Stimulated activated CD8-positive, alpha-beta memory T cell treated with anti-CD3 and anti-CD28 coated beads, Interleukin-4, amount 100 ng/mL, for 24 hours (primary cell): ENCODE data around the gene HSPA1B.
"Not testable (repeated sequence)": the region's sequence is repeated elsewhere in the genome, so short reads cannot be mapped to it uniquely, and the experiment has no call there.

Source experiments
- DNase-seq: peaks from one replicate; pipeline ENCODE4 v3.0.0-alpha.2; 2020; ENCODE audit warnings: low read depth

Gene HSPA1B

DNA sequence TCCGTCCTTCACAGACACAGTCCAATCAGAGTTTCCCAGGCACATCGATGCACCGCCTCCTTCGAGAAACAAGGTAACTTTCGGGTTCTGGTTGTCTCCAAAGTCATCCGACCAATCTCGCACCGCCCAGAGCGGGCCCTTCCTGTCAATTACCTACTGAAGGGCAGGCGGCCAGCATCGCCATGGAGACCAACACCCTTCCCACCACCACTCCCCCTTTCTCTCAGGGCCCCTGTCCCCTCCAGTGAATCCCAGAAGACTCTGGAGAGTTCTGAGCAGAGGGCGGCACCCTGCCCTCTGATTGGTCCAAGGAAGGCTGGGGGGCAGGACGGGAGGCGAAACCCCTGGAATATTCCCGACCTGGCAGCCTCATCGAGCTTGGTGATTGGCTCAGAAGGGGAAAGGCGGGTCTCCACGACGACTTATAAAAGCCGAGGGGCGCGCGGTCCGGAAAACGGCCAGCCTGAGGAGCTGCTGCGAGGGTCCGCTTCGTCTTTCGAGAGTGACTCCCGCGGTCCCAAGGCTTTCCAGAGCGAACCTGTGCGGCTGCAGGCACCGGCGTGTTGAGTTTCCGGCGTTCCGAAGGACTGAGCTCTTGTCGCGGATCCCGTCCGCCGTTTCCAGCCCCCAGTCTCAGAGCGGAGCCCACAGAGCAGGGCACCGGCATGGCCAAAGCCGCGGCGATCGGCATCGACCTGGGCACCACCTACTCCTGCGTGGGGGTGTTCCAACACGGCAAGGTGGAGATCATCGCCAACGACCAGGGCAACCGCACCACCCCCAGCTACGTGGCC is at the start of gene HSPA1B:
Gene HSPA1B, plus strand, starts transcription at position 453 of the 794 bp plus-strand sequence. Its CDS starts 213 bp downstream, at position 666.
- peak; percentile 87 for DNase-seq

DNA sequence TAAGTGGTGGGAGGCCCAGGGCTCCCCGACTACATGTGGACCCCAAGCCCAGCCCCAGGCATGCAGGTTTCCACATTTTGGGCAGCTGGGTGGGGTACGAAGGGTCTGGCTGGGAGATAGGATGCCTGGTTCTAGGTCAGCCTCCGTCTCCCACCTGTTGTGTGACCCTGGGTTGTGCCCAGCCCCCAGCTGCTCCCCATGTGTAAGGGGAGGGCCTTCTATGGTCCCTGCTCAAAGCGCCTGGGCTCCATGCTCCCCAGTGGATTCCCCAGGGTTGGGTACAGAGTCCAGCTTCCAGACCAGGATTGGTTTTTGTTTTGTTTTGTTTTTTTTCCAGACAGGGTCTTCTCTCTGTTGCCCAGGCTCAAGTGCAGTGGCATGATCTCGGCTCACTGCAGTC is 49.3 kb upstream of the HSPA1B start:
- no peak for DNase-seq

DNA sequence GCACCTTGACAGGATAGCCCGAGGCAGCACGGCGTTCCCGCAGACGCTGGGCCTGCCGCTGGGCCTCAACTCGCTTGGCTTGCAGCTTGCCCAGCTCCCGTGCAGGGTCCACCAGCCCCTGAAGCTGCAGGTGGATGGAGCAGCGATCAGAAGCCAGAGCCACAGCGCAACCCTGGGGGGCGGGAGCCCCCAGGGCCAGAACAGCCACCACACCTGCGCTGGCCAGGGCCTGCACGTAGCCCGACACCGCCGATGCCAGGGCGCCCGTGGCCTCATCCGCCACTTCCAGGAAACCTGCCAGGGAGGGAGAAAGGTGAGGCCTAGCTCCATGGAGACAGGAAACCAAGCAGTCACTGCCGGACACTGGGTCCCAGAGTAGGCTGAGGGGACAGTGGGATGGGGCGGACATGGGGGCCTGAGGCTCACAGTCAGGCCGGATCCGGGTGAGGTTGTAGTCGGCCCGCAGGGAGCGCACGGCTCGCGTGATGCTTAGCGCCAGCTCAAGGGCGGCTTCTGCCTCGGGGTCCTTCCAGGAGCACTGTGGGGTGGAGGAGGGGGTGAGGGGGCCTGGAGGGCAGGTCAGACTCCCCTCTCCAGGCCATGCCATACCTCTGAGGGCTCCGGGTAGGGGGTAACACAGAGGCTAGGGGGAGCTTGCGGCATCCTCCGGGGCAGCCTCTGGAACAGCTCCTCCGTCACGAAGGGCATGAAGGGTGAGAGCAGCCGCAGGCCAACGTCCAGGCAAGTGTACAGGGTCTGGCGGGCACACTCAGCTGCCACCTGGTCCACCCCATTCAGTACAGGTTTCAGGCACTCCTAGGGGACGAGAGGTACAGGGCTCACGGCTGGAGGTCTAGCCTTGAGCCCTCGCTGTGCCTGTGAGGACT is 48.3 kb upstream of the HSPA1B start:
- no peak for DNase-seq

DNA sequence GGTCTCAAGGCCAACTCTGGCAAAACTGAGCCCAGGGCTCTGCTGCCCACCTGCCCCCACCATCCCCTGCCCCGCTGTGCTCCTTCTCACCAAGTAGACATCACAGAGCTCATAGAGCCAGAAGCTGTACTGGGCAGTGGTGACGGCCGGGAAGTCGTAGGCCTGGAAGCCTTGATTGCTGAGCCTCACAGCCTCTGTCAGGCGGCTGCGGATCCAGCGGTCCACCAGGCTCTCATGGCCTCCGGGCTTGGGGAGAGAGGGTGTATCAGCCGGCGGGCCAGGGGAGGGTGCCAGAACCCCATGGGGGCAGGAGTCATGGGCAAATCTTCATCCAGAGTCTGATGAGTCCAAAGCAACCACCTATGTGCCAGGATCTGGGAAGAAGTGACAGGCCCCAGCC is 47.6 kb upstream of the HSPA1B start:
- no peak for DNase-seq

DNA sequence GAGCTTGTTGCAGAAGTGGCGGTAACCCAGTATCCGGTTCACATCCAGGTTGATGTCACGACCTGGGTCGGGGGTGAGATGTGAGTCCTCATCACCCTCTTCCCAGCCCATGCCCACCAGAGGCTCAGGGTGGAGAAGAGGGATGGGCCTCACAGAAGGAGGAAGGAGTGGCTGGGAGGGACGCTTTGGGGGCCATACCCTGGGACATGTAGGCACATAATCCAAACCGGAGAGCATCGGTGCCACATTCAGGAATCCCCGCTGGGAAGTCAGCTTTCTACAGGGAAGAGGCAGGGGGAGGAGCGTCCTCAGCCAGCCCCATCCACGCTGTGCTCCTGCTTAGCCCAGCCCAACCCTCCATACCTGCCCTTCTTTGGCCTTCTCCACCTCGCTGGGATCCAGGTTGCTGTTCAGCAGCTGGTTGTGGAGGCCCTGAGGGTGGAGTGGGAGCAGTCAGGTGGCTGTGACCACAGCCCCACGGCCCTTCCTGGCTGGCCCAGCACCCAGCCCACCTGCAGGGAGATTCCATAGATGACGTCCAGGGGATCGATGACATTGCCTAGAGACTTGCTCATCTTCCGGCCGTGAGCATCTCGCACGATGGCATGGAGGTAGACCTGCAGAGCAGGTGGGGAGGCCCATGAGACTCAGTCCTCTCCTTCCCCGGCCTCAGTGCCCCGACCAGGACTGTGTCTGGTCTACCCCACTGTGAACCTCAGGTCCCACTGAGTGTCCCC is 46.9 kb upstream of the HSPA1B start:
- no peak for DNase-seq

DNA sequence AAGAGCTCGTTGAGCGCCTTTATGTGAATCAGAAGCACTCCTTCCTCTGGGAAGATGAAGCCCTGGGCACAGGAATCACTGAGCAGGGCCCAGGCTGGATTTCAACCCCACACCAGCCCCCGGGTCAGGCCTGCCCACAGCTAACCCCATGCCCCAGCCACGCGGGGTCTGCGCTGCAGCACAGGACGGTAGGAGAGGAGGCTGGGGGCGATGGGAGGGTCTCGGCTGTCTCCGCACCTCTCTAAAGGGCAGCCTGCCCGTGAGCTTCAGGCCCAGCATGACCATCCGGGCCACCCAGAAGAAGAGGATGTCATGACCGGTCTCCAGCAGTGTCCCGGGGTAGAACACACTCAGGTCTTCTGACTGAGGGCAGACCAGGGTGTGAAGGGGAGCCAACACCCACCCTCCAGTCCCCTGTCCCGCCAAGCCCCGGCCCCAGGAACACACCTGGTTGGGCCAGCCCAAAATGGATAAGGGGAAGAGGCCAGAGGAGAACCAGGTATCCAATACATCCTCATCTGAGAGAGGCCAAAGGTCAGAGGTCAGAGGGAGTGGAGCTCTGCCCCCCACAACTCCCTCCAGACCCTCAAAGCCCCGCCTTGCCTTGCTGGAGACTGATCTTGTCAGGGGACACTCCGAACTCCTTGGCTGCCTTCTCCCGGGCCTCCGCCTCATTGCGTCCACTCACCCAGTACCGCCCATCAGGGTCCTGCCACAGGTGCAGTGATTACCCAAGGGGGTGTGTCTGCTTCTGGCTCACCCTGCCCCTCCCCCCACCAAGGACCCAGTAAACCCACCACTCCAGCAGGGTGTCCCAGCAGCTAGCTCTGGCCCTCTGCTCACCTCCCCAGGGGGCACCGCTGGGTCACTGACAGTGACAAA is 46.1 kb upstream of the HSPA1B start:
- no peak for DNase-seq

DNA sequence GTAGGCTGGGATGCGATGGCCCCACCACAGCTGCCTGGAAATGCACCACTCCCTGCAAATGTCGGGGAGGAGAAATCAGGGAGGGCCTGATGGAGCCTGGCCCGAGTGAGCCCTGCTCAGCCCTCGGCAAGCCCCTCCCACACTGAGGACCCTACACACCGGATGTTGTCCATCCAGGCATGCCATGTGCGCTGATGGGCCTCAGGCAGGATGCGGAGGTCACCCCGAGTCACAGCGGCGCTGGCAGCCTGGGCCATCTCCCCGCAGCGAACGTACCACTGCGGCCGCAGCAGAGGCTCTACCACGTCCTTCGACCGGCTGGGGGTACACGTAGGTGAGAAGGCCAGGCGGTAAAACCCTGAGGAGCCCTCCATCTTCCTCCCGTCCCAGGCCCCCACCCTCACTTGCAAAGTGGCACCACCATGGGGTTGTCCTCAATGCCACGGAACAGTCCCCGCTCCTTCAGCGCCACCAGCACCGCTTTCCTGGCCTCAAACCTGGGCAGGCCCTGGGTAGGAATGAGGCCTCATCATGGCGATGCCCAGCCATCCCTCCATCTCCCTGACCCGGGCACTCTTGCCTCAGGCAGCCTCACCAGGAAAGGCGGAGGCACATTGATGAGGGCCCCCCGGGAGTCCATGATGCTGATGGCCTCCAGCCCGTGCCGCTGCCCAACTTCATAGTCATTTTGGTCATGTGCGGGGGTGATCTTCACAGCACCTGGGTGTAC is 45.2 kb upstream of the HSPA1B start:
- DNase-seq: no peak

DNA sequence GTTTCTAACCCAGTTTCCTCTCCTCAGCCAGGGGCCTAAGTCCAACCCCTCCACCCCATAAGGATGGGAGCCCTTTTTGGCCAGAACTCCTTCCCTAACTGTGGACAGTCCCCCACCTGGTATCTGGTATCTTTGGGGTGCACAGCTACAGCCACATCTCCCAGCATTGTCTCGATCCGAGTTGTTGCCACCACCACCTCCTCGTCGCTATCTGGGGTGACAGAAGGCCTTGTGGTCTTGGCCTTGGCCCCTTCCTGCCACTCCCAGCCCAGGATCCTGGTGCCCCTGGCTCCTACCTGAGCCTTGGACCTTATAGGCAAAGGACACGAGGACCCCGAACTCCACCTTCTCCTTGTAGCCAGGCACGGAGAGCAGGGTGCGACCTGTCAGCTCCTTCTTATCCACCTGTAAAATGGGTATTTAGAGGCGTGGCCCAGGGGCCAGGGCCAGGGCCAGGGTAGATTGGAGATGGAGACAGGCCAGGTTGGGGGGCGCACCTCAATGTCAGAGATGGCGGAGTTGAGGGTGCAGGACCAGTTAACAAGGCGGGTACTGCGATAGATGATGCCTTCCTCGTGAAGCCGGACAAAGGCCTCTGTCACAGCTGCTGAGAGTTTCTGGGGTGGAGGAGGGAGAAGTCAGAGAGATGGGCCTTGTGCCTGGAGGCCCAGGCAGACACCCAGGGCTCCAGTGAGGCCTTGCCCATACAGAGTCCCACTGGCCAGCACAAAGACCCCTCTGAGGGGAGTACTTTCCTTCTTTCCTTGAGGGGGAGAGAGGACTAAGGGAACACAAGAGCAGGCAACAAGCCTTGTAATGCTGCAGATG is 43.2 kb upstream of the HSPA1B start:
- DNase-seq: no peak

DNA sequence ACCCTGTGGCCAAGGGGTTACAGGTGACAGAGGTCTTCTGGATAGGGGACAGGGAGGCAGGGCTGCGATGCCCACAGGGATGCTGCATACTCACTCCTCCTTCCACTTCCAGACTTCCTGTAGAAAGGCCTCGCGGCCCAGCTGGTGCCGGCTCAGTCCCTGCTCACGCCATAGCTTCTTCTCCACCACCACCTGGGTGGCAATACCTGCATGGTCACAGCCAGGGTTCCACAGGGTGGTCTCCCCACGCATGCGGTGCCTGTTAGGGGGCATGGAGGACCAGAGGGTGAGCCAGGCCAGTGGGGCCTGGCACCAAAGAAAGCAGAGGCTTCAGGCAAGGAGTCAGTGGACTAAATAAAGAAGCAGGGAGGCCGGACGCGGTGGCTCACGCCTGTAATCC is 42.1 kb upstream of the HSPA1B start:
- no peak for DNase-seq

DNA sequence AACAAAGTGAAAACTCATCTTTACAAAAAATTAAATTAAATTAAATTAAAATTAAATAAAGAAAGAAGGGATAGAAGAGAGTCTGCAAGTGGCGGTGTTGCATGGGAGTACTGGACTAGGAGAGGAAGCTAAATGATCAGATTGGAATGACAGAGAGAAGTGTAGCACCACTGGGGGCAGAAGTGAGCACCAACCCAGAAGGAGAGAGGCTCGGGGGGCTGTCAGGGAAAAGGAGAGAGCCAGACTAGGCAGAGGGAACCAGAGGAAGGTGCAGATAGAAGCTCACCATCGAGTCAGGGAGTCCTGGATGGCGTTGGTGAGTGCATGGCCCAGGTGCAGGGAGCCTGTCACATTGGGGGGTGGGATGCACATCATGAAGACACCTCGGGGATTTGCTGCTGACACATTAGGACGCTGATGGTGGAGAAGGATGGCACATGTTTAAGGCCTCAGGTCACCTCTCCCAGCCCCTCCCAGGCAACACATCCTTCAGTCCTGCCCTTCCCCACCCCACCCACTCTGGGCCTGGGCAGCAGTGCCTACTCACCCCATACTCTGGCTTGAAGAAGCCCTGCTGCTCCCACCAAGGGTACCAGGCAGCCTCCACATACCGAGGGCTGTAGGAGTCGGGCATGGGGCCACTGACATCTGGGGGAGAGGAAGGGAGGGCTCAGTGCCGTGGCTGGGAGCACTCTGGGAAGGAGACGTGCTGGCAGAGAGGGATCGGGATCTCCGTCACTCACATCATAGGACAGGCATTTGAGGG is 36.0 kb upstream of the HSPA1B start:
- no peak for DNase-seq

DNA sequence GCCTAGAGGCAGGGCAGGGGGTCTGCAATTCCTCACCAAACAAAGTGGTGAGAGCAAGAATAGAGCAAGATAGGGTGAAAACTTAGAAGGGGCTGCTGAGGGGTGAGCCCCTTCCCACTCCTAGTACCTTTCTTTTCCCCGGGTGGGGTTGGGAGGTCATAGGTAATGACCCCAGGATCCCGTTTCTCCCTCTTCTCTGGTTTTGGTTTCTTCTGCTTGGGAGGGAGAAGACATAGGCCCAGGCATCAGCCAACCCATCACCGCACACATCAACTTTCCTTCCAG is 35.5 kb upstream of the HSPA1B start:
- no peak for DNase-seq

DNA sequence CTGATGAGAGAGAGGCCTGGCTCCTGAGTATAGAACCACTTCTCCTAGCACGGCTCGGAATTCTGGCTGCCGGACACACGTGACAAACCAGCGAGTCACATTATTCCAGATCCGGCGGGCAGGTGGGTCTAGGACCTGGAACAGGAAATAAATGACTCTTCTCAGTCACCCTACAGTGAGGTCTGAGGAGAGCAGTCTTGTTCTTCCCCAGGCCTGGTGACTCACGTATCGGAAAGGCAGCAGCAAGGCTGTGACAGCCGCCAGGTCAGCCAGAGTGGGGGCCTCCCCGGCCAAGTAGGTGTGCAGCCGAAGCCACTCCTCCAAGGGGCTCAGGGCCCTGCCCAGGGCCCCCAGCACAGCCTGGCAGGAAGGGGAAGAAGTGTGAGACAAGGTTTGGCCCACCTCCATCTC is 34.8 kb upstream of the HSPA1B start:
- no peak for DNase-seq

DNA sequence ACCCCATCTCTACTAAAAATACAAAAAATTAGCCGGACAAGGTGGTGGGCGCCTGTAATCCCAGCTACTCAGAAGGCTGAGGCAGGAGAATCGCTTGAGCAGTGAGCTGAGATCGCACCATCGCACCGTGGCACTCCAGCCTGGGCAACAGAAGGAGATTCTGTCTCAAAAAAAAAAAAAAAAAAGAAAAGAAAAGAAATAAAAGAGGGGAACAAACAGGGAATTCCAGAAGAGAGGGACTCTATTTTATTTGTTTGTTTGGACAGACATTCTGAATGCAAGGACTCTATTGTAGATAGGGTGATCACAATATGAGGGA is 33.7 kb upstream of the HSPA1B start:
- DNase-seq: not testable (repeated sequence)

DNA sequence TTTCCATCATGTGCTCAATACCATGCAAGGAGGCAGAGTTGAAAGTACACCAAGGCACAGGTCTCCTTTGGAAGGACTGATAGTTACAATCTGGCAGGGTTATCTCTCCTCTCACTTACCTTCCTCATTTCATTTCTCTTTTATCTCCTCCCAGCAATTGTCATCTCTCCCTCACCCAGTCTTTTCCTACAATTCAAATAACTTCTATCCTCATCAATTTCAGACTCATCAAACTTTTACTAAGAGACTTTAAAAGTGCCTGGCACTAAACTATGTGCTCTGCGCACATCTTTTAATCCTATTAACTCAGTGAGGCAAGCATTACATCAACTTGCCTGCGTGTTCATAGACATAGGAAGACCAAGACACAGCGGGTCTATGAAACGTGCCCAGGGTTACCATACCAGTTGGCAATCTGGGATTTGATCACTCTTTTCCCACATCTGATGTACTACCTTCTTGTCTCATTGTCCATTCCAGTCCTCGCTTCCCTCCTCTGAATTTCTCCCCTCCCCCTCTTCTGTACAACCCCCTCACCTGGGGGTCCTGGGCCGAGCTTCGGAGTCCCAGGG is 33.2 kb upstream of the HSPA1B start:
- no peak for DNase-seq

DNA sequence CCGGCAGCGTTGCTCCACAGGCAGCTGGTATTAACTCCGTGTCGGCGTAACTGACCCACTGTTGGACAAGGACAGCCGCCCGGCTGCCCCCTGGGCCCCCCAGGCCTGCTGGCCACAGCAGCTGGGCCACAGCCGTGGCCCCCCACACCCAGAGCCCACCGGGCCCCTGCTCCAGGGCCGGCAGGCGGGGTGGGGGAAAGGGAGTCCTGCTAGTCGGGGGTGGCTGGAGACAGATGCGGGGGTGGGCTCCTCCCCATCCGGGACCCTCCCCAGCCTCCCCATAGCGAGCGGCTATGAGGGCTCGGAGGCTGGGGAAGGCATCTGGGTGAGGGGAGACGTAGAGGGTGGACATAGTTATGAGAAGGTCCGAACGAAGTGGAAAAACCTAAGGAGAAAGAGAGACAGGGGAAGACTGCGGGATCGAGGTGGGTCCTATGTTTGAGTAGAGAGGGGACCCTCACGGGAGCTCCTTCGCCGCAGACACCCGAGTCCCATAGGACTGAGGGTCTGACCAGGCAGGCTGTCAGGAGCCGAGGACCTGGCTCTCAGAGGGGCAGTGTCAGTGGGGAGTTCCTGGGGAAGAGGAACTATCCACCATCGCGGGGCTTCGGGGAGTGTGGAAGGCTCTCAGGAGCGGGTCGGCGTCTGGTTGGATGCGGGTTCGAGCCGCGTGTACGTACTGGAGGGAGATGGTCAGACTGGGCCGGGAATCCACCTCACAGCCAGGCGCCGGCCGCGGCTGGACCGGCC is 32.5 kb upstream of the HSPA1B start:
- DNase-seq: no peak

DNA sequence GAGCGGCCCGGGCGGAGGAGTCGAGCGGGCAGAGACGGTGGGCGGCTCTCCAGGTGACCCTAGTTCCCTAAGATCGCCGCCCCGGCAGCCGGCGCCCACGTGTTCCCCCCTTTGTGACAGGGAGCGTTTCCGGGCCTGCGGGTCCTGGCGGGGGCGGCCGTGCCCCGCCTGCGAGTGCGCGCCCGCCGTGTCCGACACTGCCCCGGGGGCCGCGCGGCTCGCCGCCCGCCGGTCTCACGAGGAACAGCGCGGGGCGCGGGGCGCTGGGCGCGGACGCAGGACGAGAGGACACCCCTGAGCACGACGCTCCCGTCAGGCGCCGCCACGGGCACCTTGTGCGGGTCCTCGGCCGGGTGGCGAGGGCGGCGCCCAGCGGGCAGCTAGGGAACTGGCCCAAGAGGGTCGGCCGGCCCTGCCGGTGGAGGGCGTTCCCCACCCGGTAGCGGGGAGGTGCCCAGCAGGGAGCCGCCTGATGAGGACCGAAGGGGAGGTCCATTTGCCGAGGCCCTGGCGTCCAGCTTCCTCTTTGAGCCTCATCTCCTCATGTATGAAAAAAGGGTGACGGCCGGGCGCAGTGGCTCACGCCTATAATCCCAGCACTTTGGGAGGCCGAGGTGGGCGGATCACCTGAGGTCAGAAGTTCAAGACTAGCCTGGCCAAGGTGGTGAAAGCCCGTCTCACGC is 31.8 kb upstream of the HSPA1B start, which contains the start of gene VARS1:
Gene VARS1, minus strand, starts transcription at position 137 of the 683 bp plus-strand sequence. CDS start 535 bp downstream, outside the sequence.
- DNase-seq: peak; percentile 75

DNA sequence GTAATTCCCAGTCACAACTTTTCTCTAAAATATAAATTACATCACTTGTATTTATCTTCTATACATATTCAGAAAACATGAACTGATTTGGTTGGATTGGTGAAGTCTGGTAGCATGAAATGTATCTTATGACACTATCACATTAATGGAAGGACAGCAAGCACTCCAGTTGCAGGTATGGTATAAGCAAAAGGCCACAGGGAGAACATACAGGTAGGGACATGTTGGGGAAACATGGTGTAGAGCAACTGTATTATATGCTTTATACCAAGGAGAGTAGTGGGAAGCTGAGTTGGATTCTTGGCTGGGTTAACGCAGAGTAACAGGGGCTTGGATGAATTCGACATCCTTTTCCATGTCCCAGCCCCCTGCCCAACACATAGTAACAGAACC is 30.5 kb upstream of the HSPA1B start:
- no peak for DNase-seq

DNA sequence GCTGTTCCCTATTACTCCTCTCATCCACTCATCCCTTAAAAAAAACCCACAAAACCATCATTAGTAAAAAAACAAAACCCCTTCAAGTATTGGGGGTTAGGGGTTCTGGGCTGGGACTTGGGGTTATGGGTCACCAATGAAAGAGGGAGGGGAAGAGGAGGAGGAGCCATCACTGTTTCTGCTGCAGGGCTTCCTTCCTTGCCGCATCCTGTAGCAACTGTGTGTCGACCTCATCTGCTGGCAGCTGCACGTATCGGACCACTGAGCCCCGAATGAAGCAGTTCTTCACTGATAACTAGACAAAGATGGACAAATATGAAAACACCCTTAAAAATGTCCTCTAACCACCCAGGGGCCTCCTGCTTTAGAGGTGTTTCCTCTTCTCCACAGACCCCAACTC is 29.9 kb upstream of the HSPA1B start:
- DNase-seq: no peak
